Measurements from ENCODE around the gene WNT16.
A peak's percentile ranks its signal among the peaks of the same experiment; 100 is the strongest.

The WNT16 gene

DNA sequence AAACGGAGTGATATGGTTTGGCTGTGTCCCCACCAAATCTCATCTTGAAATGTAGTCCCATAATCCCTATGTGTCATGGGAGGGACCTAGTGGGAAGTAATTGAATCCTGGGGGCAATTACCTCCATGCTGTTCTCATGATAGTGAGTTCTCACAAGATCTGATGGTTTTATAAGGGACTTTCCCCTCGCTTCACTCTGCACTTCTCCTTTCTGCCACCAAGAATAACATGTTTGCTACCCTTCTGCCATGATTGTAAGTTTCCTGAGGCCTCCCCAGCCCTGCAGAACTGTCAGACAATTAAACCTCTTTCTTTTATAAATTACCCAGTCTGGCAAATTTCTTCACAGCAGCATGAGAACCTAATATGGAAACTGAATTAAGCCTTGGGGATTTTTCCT, 48.2 kb downstream of the WNT16 start:
- DNase-seq (no peak), ATAC-seq (replicated peaks) (no peak)
- Mint-ChIP-seq H3K36me3 (ENCODE audit: insufficient read depth) (peaks cover 14% of the 10 kb centered on the region), H3K27me3 (no peaks in the 10 kb centered on the region), H3K27ac (no peak overlapping the region), H3K9me3 (no peaks in the 10 kb centered on the region), H3K4me1 (ENCODE audit: low read depth in 2 of 2) (peaks cover 17% of the 10 kb centered on the region in 2 donors), H3K4me3 (no peak overlapping the region)

DNA sequence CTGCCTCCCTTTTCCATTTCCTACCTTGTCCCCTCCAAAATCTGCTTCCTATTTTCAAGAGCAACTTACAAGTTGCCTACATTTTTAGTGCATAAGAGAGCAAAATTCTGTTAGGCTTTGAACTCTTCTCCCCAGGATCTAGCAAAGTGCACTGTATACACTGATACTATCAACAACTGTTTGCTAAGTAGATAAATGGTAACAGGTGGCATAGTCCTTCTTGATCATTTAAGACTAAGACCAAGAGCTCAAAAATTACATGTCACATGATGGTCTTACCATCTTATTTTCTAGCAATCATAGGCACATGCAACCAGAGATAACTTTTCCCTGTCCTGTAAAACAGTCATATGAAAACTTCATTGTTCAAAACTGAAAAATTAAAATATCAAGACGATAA, 51.1 kb downstream of the WNT16 start:
- Mint-ChIP-seq H3K4me3 (no peak overlapping the region), H3K27me3 (no peaks in the 10 kb centered on the region), H3K36me3 (ENCODE audit: insufficient read depth) (peaks cover 13% of the 10 kb centered on the region), H3K9me3 (no peaks in the 10 kb centered on the region), H3K4me1 (ENCODE audit: low read depth in 2 of 2) (peaks cover 14 to 20% of the 10 kb centered on the region in 2 donors), H3K27ac (peak overlapping the region; percentile 36 to 41)
- no peak for DNase-seq
- ATAC-seq (replicated peaks), result no peak

DNA sequence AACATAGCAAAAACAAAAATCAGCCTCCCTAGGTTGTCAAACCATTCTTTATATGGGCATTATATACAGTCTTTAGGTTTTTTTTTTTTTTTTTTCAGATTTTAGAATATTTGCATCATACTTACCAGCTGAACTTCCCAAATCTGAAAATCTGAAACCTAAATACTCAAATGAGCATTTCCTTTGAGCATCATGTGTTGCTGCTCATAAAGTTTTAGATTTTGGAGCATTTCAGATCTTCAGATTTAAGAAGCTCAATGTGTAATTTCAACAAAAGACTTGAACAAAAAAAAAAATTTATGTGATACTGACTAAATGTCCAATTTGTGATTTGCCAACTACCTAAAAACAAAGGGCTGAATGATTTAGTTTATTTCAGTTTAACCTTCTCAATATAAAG, 53.7 kb downstream of the WNT16 start:
- no peak for ATAC-seq (replicated peaks)
- no peak overlapping the region for H3K27ac Mint-ChIP-seq
- no peak for DNase-seq
- peaks cover 9% of the 10 kb centered on the region for H3K36me3 Mint-ChIP-seq (ENCODE audit: insufficient read depth)
- no peak overlapping the region for H3K4me3 Mint-ChIP-seq
- H3K27me3 Mint-ChIP-seq, result no peaks in the 10 kb centered on the region
- peaks cover 23 to 27% of the 10 kb centered on the region in 2 donors for H3K4me1 Mint-ChIP-seq (ENCODE audit: low read depth in 2 of 2)
- H3K9me3 Mint-ChIP-seq, result no peaks in the 10 kb centered on the region

DNA sequence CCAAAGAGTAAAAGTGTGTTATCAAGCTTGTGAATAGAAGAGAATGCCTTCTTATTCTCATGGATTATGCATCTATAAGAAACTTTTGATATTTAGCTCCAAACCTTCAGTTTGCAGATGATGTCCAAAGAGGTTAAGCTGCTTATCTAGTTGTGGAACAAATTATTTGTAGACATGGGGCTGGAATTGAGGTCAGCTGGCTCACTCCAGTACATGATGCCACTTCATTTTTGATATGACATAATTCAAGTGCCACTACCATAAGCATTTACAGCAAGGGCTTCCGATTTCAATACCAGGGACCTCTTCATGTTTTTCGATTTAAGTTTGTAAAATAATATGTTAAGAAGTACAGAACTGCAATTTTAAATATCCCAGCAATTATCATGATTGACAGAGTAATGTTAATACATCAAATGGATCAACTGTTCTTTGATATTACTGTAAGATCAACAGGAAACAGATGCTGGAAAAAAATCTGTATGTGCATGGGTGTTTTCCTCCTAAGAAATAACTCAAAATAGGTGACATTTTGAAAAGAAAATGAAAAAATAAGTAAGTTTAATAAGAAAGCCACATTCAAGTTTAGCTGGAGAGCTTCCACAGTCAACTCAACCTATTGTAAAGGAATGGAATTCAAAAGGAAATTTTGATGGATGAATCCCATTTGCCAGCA, 54.6 kb downstream of the WNT16 start:
- Mint-ChIP-seq H3K9me3 (no peaks in the 10 kb centered on the region), H3K4me1 (ENCODE audit: low read depth in 2 of 2) (peaks cover 23 to 27% of the 10 kb centered on the region in 2 donors), H3K4me3 (no peak overlapping the region), H3K27me3 (no peaks in the 10 kb centered on the region), H3K36me3 (ENCODE audit: insufficient read depth) (peaks cover under 1% of the 10 kb centered on the region), H3K27ac (no peak overlapping the region)
- no peak for DNase-seq
- ATAC-seq (replicated peaks), result no peak

DNA sequence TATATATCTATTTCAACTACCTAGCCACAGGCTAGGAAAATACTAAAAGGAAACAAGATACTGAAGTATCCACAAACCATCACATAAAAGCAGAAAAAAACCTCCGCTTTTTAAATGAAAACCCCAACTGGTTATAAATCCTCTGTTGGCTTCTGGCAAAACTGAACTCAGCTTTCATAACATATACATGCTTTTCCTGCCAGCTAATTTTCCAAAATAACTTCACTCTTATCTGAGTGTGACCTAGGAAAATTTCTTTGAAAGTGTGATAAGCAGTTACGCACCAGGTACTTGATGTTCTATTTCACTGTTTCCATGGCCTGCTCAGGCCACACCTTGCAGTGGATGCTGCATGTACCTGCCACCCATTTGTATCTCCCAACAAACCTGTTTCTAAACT, 55.5 kb downstream of the WNT16 start:
- H3K9me3 Mint-ChIP-seq, result no peaks in the 10 kb centered on the region
- H3K4me1 Mint-ChIP-seq (ENCODE audit: low read depth in 2 of 2), result peaks cover 23 to 33% of the 10 kb centered on the region in 2 donors
- H3K27ac Mint-ChIP-seq, result peak overlapping the region; percentile 27 to 30
- no peaks in the 10 kb centered on the region for H3K36me3 Mint-ChIP-seq (ENCODE audit: insufficient read depth)
- no peak overlapping the region for H3K4me3 Mint-ChIP-seq
- H3K27me3 Mint-ChIP-seq, result no peaks in the 10 kb centered on the region
- ATAC-seq (replicated peaks) (no peak), DNase-seq (no peak)

DNA sequence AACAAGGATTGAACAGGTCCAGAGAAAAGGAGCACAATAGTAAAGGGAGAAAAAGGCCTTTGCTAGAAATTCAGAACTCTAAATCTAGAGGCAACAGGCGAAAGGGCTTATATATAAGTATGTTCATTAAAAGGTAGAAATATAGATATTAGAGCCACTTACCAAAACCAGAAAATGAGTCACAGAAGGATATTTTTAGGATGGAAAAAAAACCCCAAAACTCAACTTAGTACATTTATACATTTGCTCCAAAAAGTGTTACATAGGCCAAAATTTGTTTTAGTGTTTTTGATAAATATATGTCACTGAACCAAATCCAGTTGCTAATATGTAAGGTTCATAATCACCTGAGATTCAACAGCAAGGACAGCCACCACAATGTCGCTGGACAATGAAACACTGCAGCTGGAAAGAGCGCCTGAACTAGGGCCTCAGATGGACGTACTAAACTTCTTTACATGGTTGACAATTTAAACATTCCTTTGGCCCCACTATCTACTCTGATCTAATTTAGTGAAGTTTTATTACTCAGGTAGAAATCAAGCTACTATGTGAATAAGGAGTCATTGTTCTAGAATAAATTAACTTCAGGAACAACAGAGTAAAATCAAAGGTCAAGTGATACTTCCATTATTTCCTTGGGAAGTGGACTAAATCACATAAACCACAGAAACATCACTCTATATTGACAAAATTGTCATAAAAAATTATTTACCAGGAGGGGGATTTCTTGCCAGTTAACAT, 56.4 kb downstream of the WNT16 start:
- Mint-ChIP-seq H3K27ac (peak overlapping the region; percentile 30 to 36), H3K36me3 (ENCODE audit: insufficient read depth) (no peaks in the 10 kb centered on the region)

DNA sequence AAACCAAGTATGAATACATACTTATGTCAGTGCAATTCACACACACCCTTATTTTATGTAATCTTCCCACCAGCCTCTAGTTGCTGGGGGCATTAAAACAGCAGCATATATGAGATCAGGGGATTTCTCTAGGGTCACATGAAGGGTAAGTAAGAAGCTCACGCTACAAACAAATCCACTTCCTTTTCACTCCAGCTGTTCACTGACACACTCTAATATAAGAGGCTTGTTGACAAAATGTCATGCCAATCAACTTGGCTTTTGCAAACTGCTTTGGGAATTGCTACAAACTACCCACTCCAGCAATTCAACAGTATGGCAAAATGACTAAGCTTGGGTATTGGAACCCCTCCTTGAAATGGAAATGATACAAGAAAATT, 57.0 kb downstream of the WNT16 start:
- Mint-ChIP-seq H3K36me3 (ENCODE audit: insufficient read depth) (no peaks in the 10 kb centered on the region), H3K9me3 (no peaks in the 10 kb centered on the region), H3K4me1 (ENCODE audit: low read depth in 2 of 2) (peaks cover 29 to 44% of the 10 kb centered on the region in 2 donors), H3K4me3 (no peak overlapping the region), H3K27me3 (no peaks in the 10 kb centered on the region), H3K27ac (peak overlapping the region in 1 of 2 donors; percentile 36)
- no peak for DNase-seq
- ATAC-seq (replicated peaks), result peak; percentile 94

More for the DNA sequence above, 56.4 kb downstream of the WNT16 start:
- DNase-seq (no peak), ATAC-seq (replicated peaks) (no peak)
- H3K4me3 Mint-ChIP-seq, result no peak overlapping the region
- no peaks in the 10 kb centered on the region for H3K9me3 Mint-ChIP-seq
- H3K27me3 Mint-ChIP-seq, result no peaks in the 10 kb centered on the region
- H3K4me1 Mint-ChIP-seq (ENCODE audit: low read depth in 2 of 2), result peaks cover 27 to 41% of the 10 kb centered on the region in 2 donors

DNA sequence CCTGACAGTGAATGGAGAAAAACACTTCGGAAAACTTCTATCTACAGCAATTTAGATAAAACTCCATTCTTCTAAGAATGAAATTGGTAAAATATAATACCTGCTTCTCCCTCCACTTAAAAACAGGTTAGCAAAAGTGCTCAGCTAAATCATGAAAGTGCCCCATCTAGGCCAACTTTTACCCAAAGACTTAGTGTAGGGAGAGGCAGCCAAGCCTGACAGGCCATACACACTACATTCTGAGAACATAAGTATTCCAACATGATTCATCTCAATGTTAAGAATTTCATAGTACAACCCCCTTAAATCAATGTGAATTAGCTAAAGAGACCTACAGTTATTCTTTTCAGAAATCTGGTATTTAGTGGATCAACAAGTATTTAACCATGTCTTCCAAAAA, 60.1 kb downstream of the WNT16 start:
- peaks cover 47 to 50% of the 10 kb centered on the region in 2 donors for H3K4me1 Mint-ChIP-seq (ENCODE audit: low read depth in 2 of 2)
- H3K27me3 Mint-ChIP-seq, result no peaks in the 10 kb centered on the region
- H3K4me3 Mint-ChIP-seq, result no peak overlapping the region
- ATAC-seq (replicated peaks) (no peak), DNase-seq (no peak)
- H3K27ac Mint-ChIP-seq, result peak overlapping the region; percentile 35 to 59
- H3K9me3 Mint-ChIP-seq, result no peaks in the 10 kb centered on the region
- peaks cover 4% of the 10 kb centered on the region for H3K36me3 Mint-ChIP-seq (ENCODE audit: insufficient read depth)

DNA sequence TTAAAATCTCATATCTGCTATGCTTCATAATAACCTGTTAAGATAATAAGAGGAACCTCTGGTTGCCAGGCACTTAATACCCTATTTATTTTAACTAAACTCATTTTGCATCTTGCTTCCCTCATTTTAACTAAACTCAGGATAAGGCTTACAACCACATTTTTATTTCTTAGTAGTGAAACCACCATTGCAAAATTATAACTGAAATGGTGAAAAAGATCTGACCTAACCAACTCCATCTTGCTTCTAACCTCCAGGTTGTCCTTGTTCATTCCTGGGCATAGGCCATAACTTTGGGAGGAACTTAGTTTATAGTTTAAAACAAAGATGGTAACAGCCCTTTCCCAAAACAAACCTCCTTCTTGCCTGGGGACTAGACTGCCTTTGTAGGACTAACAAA, 61.3 kb downstream of the WNT16 start:
- H3K27ac Mint-ChIP-seq, result peak overlapping the region in 1 of 2 donors; percentile 59
- DNase-seq, result no peak
- H3K36me3 Mint-ChIP-seq (ENCODE audit: insufficient read depth), result peaks cover 4% of the 10 kb centered on the region
- H3K4me3 Mint-ChIP-seq, result no peak overlapping the region
- H3K27me3 Mint-ChIP-seq, result no peaks in the 10 kb centered on the region
- H3K4me1 Mint-ChIP-seq (ENCODE audit: low read depth in 2 of 2), result peaks cover 42 to 46% of the 10 kb centered on the region in 2 donors
- no peaks in the 10 kb centered on the region for H3K9me3 Mint-ChIP-seq
- ATAC-seq (replicated peaks), result no peak

DNA sequence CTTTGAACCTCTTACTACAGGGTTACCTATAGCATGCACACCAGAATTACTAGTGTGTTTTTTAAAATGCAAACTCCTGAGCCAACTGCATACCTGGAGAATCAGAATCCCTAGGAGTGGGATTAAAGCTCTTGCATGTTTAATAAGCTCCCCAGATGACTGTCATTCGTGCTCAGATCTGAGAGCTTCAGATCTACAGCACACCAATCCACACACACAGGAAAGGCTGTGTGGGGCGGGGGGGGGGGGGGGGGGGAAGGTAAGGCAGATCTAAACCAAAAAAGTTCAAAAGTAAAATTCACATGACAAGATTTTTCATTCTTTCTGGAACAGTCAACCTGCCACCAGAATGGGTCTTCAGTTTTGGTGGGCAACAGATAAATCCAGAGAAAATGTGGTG, 61.8 kb downstream of the WNT16 start:
- Mint-ChIP-seq H3K36me3 (ENCODE audit: insufficient read depth) (peaks cover 7% of the 10 kb centered on the region), H3K9me3 (no peaks in the 10 kb centered on the region), H3K4me1 (ENCODE audit: low read depth in 2 of 2) (peaks cover 39 to 43% of the 10 kb centered on the region in 2 donors), H3K27ac (no peak overlapping the region), H3K4me3 (no peak overlapping the region), H3K27me3 (no peaks in the 10 kb centered on the region)
- no peak for ATAC-seq (replicated peaks)
- DNase-seq, result no peak
